GM19238 (cell line): Measurements from ENCODE around the gene KRT77.

ENCODE experiments used
- DNase-seq: peaks from one replicate; pipeline ENCODE4 v3.0.0; 2011; ENCODE audit warnings: low spot score; ENCODE audit not compliant: insufficient read length

The KRT77 gene

GRCh38 chr12:52692254-52692653 lies 11.1 kb downstream of the KRT77 start:
- no peak for DNase-seq

GRCh38 chr12:52691841-52692150 lies 11.5 kb downstream of the KRT77 start:
- no peak for DNase-seq

- no peak for DNase-seq
Measured at GRCh38 chr12:52691076-52691840, 12.1 kb downstream of the KRT77 start.

GRCh38 chr12:52690351-52691075 lies 12.8 kb downstream of the KRT77 start:
- no peak for DNase-seq

- no peak for DNase-seq
Measured at GRCh38 chr12:52689936-52690335, 13.4 kb downstream of the KRT77 start.

GRCh38 chr12:52689239-52689638 lies 14.1 kb downstream of the KRT77 start:
- DNase-seq, result no peak

GRCh38 chr12:52688481-52688880 lies 14.8 kb downstream of the KRT77 start:
- DNase-seq, result no peak

- no peak for DNase-seq
Measured at GRCh38 chr12:52687497-52688385, 15.6 kb downstream of the KRT77 start.

GRCh38 chr12:52686756-52687487 lies 16.4 kb downstream of the KRT77 start:
- no peak for DNase-seq

- DNase-seq, result no peak
Measured at GRCh38 chr12:52686063-52686462, 17.3 kb downstream of the KRT77 start.

- no peak for DNase-seq
Measured at GRCh38 chr12:52685406-52685890, 17.9 kb downstream of the KRT77 start.

GRCh38 chr12:52684431-52684830 lies 18.9 kb downstream of the KRT77 start:
- DNase-seq, result no peak

- no peak for DNase-seq
Measured at GRCh38 chr12:52683575-52684300, 19.6 kb downstream of the KRT77 start.

GRCh38 chr12:52682938-52683574 lies 20.3 kb downstream of the KRT77 start:
- DNase-seq, result no peak

GRCh38 chr12:52682381-52682660 lies 21.0 kb downstream of the KRT77 start:
- no peak for DNase-seq

- no peak for DNase-seq
Measured at GRCh38 chr12:52681526-52682380, 21.6 kb downstream of the KRT77 start.

- DNase-seq, result no peak
Measured at GRCh38 chr12:52680363-52680762, 23.0 kb downstream of the KRT77 start, which contains the start of gene KRT1. Gene KRT1, minus strand, starts transcription at chr12:52680407. Its CDS starts 59 bp downstream, at chr12:52680348.

GRCh38 chr12:52679875-52680274 lies 23.4 kb downstream of the KRT77 start:
- no peak for DNase-seq

GRCh38 chr12:52677671-52678070 lies 25.7 kb downstream of the KRT77 start:
- DNase-seq, result no peak
